HepG2 (cell line): ENCODE results near the gene NSUN6. TPM values are rescaled to one million over a fixed set of nuclear protein-coding genes. Genes with fewer than 3 reads are reported as not detected.

Experiments
- CREB1 ChIP-seq, 2 experiments: fragments of 450-650 bp in 1 of 2; IDR thresholded peaks; 2 replicates each; pipeline ENCODE4 v1.6.1; 2016 to 2017; ENCODE audit warnings: control low read depth in 1 of 2, mild to moderate bottlenecking in 1 of 2, missing compliant biosample characterization in 1 of 2, missing genetic modification characterization in 1 of 2
- HMG20B ChIP-seq: conservative IDR thresholded peaks from 2 replicates; pipeline ENCODE4 v1.6.1; 2016; ENCODE audit warnings: missing genetic modification reagents, missing compliant biosample characterization
- KDM5B ChIP-seq: sonication (generic); formaldehyde crosslinking; IDR thresholded peaks from 2 replicates; pipeline ENCODE4 v1.4.0; 2020; ENCODE audit warnings: missing genetic modification reagents, mild to moderate bottlenecking, borderline replicate concordance
- MBD4 ChIP-seq: IDR thresholded peaks from 2 replicates; pipeline ENCODE4 v1.6.1; 2012; ENCODE audit warnings: low read length, inconsistent platforms, borderline replicate concordance
- NFRKB ChIP-seq: fragments of 450-650 bp; IDR thresholded peaks from 2 replicates; pipeline ENCODE4 v1.6.1; 2017
- NONO ChIP-seq, 2 experiments: fragments of 450-650 bp in 1 of 2; sonication (generic) in 1 of 2; formaldehyde crosslinking in 1 of 2; IDR thresholded peaks in 1 of 2; conservative IDR thresholded peaks in 1 of 2; 2 replicates each; pipeline versions ENCODE4 v1.6.1 to v1.8.0; 2017 to 2022; ENCODE audit warnings: mild to moderate bottlenecking in 1 of 2, missing genetic modification reagents in 1 of 2, moderate library complexity in 1 of 2
- SRSF9 ChIP-seq: fragments of 200-400 bp; formaldehyde crosslinking; IDR thresholded peaks from 2 replicates; pipeline ENCODE4 v1.6.1; 2018; ENCODE audit warnings: borderline replicate concordance, mild to moderate bottlenecking, low read depth, low read length; ENCODE audit not compliant: insufficient read depth, poor library complexity, severe bottlenecking
- TEAD3 ChIP-seq: optimal IDR thresholded peaks from 2 replicates; pipeline ENCODE3; 2016; ENCODE audit warnings: borderline replicate concordance
- ZBTB7A ChIP-seq: sonication (generic); formaldehyde crosslinking; IDR thresholded peaks from 2 replicates; pipeline ENCODE4 v1.8.0; 2022; ENCODE audit warnings: mild to moderate bottlenecking, missing genetic modification reagents
- ZNF205 ChIP-seq: IDR thresholded peaks from 2 replicates; pipeline ENCODE4 v1.6.1; 2018; ENCODE audit warnings: missing biosample characterization, missing genetic modification reagents
- ZNF331 ChIP-seq: sonication (generic); formaldehyde crosslinking; IDR thresholded peaks from 2 replicates; pipeline ENCODE4 v1.4.0; 2020; ENCODE audit warnings: missing genetic modification reagents
- ZNF33B ChIP-seq: sonication (generic); formaldehyde crosslinking; IDR thresholded peaks from 2 replicates; pipeline ENCODE4 v1.5.1; 2020; ENCODE audit warnings: mild to moderate bottlenecking, missing genetic modification reagents
- ZNF546 ChIP-seq: sonication (generic); formaldehyde crosslinking; conservative IDR thresholded peaks from 2 replicates; pipeline ENCODE4 v1.8.1; 2023; ENCODE audit warnings: mild to moderate bottlenecking, missing genetic modification reagents
- ZNF567 ChIP-seq: sonication (generic); formaldehyde crosslinking; IDR thresholded peaks from 2 replicates; pipeline ENCODE4 v1.8.1; 2023; ENCODE audit warnings: mild to moderate bottlenecking, missing genetic modification reagents, borderline replicate concordance
- ZNF709 ChIP-seq: sonication (generic); formaldehyde crosslinking; IDR thresholded peaks from 2 replicates; pipeline ENCODE4 v1.5.0; 2020; ENCODE audit warnings: mild to moderate bottlenecking, missing genetic modification reagents
- polyA plus RNA-seq, 8 experiments: library from polyadenylated mRNA; depleted of rRNA in 3 of 8; stranded (reverse) in 7 of 8; unstranded in 1 of 8; fragments of >200 nt; fragmentation: Illumina TruSeq in 4 of 8; extraction: Trizol in 4 of 8; gene quantifications; 2 replicates each; pipeline versions ENCODE4 v1.2.1 to v1.2.3, GENCODE V29; 2011 to 2016; ENCODE audit warnings: low read depth in 4 of 8, missing spikeins in 1 of 8, mixed read lengths in 1 of 8; ENCODE audit not compliant: insufficient read depth in 1 of 8
- total RNA-seq, 5 experiments: library from RNA; depleted of rRNA; stranded (reverse); fragments of >200 nt; fragmentation: Illumina TruSeq; extraction: Trizol; gene quantifications; 2 replicates each; pipeline ENCODE4 v1.2.3, GENCODE V29; 2016; ENCODE audit warnings: low read depth in 1 of 5
- TF ChIP-seq, protein P1 (sequence below): sonication (generic); formaldehyde crosslinking; IDR thresholded peaks from 2 replicates; pipeline ENCODE4 v1.8.1; 2023; ENCODE audit warnings: mild to moderate bottlenecking, missing genetic modification reagents
- TF ChIP-seq, protein P2 (sequence below): sonication (generic); formaldehyde crosslinking; IDR thresholded peaks from 2 replicates; pipeline ENCODE4 v1.9.0; 2021; ENCODE audit warnings: missing genetic modification reagents, borderline replicate concordance
- TF ChIP-seq, protein P3 (sequence below): sonication (generic); formaldehyde crosslinking; IDR thresholded peaks from 2 replicates; pipeline ENCODE4 v1.8.0; 2022; ENCODE audit warnings: mild to moderate bottlenecking, missing genetic modification reagents; ENCODE audit not compliant: insufficient replicate concordance
- TF ChIP-seq, protein P4 (sequence below): sonication (generic); formaldehyde crosslinking; conservative IDR thresholded peaks from 2 replicates; pipeline ENCODE4 v1.8.0; 2022; ENCODE audit warnings: missing genetic modification reagents
- TF ChIP-seq, protein P5 (sequence below): sonication (generic); formaldehyde crosslinking; IDR thresholded peaks from 2 replicates; pipeline ENCODE4 v1.4.0; 2020; ENCODE audit warnings: missing genetic modification reagents

The NSUN6 gene
- total and polyA plus RNA-seq, 2 of the 13 experiments (the other 11 are each of a cell fraction or from before 2014, with no cell fraction given) = 17.2 to 19.3 TPM

GRCh38 chr10:18659125-18659818, 7.9 kb upstream of the NSUN6 start, which contains the start of gene ARL5B (continued):
- TF ChIP-seq, protein P1, sequence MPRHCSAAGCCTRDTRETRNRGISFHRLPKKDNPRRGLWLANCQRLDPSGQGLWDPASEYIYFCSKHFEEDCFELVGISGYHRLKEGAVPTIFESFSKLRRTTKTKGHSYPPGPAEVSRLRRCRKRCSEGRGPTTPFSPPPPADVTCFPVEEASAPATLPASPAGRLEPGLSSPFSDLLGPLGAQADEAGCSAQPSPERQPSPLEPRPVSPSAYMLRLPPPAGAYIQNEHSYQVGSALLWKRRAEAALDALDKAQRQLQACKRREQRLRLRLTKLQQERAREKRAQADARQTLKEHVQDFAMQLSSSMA = peak; percentile 54; the same call in 1 of the 2 replicates
- TF ChIP-seq TEAD3 = peak; percentile 69
- TF ChIP-seq ZNF331 (CRISPR knock-in tag) = peak; percentile 73
- peak; percentile 79; the same call in 1 of the 2 replicates for TF ChIP-seq ZNF567 (CRISPR knock-in tag)
- TF ChIP-seq ZNF709 (CRISPR knock-in tag) = 0 out of 2 replicates have a peak, but pooled peaks have one; percentile 51
- TF ChIP-seq, protein P2, sequence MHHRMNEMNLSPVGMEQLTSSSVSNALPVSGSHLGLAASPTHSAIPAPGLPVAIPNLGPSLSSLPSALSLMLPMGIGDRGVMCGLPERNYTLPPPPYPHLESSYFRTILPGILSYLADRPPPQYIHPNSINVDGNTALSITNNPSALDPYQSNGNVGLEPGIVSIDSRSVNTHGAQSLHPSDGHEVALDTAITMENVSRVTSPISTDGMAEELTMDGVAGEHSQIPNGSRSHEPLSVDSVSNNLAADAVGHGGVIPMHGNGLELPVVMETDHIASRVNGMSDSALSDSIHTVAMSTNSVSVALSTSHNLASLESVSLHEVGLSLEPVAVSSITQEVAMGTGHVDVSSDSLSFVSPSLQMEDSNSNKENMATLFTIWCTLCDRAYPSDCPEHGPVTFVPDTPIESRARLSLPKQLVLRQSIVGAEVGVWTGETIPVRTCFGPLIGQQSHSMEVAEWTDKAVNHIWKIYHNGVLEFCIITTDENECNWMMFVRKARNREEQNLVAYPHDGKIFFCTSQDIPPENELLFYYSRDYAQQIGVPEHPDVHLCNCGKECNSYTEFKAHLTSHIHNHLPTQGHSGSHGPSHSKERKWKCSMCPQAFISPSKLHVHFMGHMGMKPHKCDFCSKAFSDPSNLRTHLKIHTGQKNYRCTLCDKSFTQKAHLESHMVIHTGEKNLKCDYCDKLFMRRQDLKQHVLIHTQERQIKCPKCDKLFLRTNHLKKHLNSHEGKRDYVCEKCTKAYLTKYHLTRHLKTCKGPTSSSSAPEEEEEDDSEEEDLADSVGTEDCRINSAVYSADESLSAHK (CRISPR knock-in tag) = no peak
- TF ChIP-seq ZNF205 (CRISPR knock-in tag) = no peak
- no peak for TF ChIP-seq ZNF546
- no peak for TF ChIP-seq ZNF33B (CRISPR knock-in tag)
- TF ChIP-seq HMG20B (CRISPR knock-in tag) = no peak
- TF ChIP-seq ZBTB7A (CRISPR knock-in tag) = no peak
- peak; percentile 90 for TF ChIP-seq CREB1 (IDR thresholded peaks at IDR 0.05)
- TF ChIP-seq CREB1 (CRISPR knock-in tag; IDR thresholded peaks at IDR 0.05) = peak; percentile 91
- TF ChIP-seq, protein P3, sequence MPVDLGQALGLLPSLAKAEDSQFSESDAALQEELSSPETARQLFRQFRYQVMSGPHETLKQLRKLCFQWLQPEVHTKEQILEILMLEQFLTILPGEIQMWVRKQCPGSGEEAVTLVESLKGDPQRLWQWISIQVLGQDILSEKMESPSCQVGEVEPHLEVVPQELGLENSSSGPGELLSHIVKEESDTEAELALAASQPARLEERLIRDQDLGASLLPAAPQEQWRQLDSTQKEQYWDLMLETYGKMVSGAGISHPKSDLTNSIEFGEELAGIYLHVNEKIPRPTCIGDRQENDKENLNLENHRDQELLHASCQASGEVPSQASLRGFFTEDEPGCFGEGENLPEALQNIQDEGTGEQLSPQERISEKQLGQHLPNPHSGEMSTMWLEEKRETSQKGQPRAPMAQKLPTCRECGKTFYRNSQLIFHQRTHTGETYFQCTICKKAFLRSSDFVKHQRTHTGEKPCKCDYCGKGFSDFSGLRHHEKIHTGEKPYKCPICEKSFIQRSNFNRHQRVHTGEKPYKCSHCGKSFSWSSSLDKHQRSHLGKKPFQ (CRISPR knock-in tag) = peak; percentile 43
- TF ChIP-seq MBD4 = no peak
- TF ChIP-seq, protein P4, sequence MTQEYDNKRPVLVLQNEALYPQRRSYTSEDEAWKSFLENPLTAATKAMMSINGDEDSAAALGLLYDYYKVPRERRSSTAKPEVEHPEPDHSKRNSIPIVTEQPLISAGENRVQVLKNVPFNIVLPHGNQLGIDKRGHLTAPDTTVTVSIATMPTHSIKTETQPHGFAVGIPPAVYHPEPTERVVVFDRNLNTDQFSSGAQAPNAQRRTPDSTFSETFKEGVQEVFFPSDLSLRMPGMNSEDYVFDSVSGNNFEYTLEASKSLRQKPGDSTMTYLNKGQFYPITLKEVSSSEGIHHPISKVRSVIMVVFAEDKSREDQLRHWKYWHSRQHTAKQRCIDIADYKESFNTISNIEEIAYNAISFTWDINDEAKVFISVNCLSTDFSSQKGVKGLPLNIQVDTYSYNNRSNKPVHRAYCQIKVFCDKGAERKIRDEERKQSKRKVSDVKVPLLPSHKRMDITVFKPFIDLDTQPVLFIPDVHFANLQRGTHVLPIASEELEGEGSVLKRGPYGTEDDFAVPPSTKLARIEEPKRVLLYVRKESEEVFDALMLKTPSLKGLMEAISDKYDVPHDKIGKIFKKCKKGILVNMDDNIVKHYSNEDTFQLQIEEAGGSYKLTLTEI (CRISPR knock-in tag) = no peak
- TF ChIP-seq KDM5B (CRISPR knock-in tag) = peak; percentile 80
- TF ChIP-seq NFRKB = no peak
- no peak for TF ChIP-seq SRSF9
- TF ChIP-seq, protein P5, sequence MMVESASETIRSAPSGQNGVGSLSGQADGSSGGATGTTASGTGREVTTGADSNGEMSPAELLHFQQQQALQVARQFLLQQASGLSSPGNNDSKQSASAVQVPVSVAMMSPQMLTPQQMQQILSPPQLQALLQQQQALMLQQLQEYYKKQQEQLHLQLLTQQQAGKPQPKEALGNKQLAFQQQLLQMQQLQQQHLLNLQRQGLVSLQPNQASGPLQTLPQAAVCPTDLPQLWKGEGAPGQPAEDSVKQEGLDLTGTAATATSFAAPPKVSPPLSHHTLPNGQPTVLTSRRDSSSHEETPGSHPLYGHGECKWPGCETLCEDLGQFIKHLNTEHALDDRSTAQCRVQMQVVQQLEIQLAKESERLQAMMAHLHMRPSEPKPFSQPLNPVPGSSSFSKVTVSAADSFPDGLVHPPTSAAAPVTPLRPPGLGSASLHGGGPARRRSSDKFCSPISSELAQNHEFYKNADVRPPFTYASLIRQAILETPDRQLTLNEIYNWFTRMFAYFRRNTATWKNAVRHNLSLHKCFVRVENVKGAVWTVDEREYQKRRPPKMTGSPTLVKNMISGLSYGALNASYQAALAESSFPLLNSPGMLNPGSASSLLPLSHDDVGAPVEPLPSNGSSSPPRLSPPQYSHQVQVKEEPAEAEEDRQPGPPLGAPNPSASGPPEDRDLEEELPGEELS (CRISPR knock-in tag) = peak; percentile 38; the same call in 1 of the 2 replicates
- TF ChIP-seq NONO (IDR thresholded peaks at IDR 0.05) = no peak
- peak; percentile 90 for TF ChIP-seq NONO (CRISPR knock-in tag; conservative IDR thresholded peaks at IDR 0.05)
